Measurements from ENCODE around the gene PTPRH.

Gene PTPRH

DNA sequence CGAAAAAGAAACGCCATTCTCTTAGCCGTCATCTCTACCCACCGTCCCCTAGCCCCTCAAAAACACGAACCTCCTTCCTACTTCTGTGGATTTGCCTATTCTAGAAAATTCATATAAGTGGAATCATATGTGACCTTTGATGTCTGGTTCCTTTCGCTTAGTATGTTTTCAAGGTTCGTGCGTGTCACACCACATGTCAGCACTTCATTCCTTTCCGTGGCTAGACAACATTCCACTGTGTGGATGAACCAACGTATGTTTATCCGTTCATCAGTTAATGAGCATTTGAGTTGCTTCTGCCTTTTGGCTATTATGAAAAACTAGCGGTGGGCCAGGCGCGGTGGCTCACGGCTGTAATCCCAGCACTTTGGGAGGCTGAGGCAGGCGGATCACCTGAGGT, 77.9 kb downstream of the PTPRH start:
- TF ChIP-seq CREB1 (IDR thresholded peaks at IDR 0.05; ENCODE audit: low read depth) (no peak), YY1 (IDR thresholded peaks at IDR 0.05; ENCODE audit: low read depth) (no peak), FOXM1 (IDR thresholded peaks at IDR 0.05; ENCODE audit: borderline replicate concordance, low read depth) (no peak), EGR1 (IDR thresholded peaks at IDR 0.05) (no peak), EP300 (IDR thresholded peaks at IDR 0.05; ENCODE audit: borderline replicate concordance) (no peak), RAD21 (IDR thresholded peaks at IDR 0.05; ENCODE audit: low read depth) (no peak), TAF1 (IDR thresholded peaks at IDR 0.05; ENCODE audit: low read depth) (no peak), CEBPB (IDR thresholded peaks at IDR 0.05) (no peak), TCF12 (IDR thresholded peaks at IDR 0.05; ENCODE audit: low read depth) (no peak), ZBTB7A (IDR thresholded peaks at IDR 0.05; ENCODE audit: low read depth) (no peak)
- TF ChIP-seq, protein P1, sequence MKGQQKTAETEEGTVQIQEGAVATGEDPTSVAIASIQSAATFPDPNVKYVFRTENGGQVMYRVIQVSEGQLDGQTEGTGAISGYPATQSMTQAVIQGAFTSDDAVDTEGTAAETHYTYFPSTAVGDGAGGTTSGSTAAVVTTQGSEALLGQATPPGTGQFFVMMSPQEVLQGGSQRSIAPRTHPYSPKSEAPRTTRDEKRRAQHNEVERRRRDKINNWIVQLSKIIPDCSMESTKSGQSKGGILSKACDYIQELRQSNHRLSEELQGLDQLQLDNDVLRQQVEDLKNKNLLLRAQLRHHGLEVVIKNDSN (IDR thresholded peaks at IDR 0.05), result no peak
- TF ChIP-seq, protein P2, sequence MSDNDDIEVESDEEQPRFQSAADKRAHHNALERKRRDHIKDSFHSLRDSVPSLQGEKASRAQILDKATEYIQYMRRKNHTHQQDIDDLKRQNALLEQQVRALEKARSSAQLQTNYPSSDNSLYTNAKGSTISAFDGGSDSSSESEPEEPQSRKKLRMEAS (IDR thresholded peaks at IDR 0.05), result no peak
- TF ChIP-seq, protein P3, sequence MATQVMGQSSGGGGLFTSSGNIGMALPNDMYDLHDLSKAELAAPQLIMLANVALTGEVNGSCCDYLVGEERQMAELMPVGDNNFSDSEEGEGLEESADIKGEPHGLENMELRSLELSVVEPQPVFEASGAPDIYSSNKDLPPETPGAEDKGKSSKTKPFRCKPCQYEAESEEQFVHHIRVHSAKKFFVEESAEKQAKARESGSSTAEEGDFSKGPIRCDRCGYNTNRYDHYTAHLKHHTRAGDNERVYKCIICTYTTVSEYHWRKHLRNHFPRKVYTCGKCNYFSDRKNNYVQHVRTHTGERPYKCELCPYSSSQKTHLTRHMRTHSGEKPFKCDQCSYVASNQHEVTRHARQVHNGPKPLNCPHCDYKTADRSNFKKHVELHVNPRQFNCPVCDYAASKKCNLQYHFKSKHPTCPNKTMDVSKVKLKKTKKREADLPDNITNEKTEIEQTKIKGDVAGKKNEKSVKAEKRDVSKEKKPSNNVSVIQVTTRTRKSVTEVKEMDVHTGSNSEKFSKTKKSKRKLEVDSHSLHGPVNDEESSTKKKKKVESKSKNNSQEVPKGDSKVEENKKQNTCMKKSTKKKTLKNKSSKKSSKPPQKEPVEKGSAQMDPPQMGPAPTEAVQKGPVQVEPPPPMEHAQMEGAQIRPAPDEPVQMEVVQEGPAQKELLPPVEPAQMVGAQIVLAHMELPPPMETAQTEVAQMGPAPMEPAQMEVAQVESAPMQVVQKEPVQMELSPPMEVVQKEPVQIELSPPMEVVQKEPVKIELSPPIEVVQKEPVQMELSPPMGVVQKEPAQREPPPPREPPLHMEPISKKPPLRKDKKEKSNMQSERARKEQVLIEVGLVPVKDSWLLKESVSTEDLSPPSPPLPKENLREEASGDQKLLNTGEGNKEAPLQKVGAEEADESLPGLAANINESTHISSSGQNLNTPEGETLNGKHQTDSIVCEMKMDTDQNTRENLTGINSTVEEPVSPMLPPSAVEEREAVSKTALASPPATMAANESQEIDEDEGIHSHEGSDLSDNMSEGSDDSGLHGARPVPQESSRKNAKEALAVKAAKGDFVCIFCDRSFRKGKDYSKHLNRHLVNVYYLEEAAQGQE (IDR thresholded peaks at IDR 0.05; ENCODE audit: low read depth), result no peak
